NAMALWA (cell line): ENCODE data around the gene IMMP2L.
"Not testable (repeated sequence)": the region's sequence is repeated elsewhere in the genome, so short reads cannot be mapped to it uniquely, and the experiment has no call there.

Experiments
- DNase-seq: peaks from one replicate; pipeline ENCODE4 v3.0.0-alpha.2; 2015; ENCODE audit warnings: low spot score

IMMP2L gene

GRCh38 chr7:110987127-110987693 is 575.1 kb downstream of the IMMP2L start:
- no peak for DNase-seq

- no peak for DNase-seq
These were observed 578.4 kb downstream of the IMMP2L start for GRCh38 chr7:110983822-110984456.

GRCh38 chr7:110977127-110977737 is 585.1 kb downstream of the IMMP2L start:
- no peak for DNase-seq

- DNase-seq, result no peak
These were observed 586.8 kb downstream of the IMMP2L start for GRCh38 chr7:110975486-110975885.

- DNase-seq, result no peak
These were observed 587.9 kb downstream of the IMMP2L start for GRCh38 chr7:110974441-110974840.

GRCh38 chr7:110973196-110973990 is 588.9 kb downstream of the IMMP2L start:
- DNase-seq, result no peak

GRCh38 chr7:110964775-110965174 is 597.5 kb downstream of the IMMP2L start:
- no peak for DNase-seq

- no peak for DNase-seq
These were observed 599.5 kb downstream of the IMMP2L start for GRCh38 chr7:110962826-110963225.

GRCh38 chr7:110962374-110962773 is 599.9 kb downstream of the IMMP2L start:
- no peak for DNase-seq

GRCh38 chr7:110960811-110961210 is 601.5 kb downstream of the IMMP2L start:
- DNase-seq, result no peak

GRCh38 chr7:110948280-110948679 is 614.0 kb downstream of the IMMP2L start:
- no peak for DNase-seq

GRCh38 chr7:110947408-110947807 is 614.9 kb downstream of the IMMP2L start:
- DNase-seq, result no peak

- DNase-seq, result no peak
These were observed 617.2 kb downstream of the IMMP2L start for GRCh38 chr7:110944966-110945644.

- no peak for DNase-seq
These were observed 617.8 kb downstream of the IMMP2L start for GRCh38 chr7:110944448-110944847.

- DNase-seq, result no peak
These were observed 618.5 kb downstream of the IMMP2L start for GRCh38 chr7:110943701-110944345.

GRCh38 chr7:110941385-110941784 is 620.9 kb downstream of the IMMP2L start:
- no peak for DNase-seq

- DNase-seq, result no peak
These were observed 621.5 kb downstream of the IMMP2L start for GRCh38 chr7:110940756-110941155.

GRCh38 chr7:110938165-110938564 is 624.1 kb downstream of the IMMP2L start:
- DNase-seq, result no peak

- DNase-seq, result not testable (repeated sequence)
These were observed 625.6 kb downstream of the IMMP2L start for GRCh38 chr7:110936665-110937064.

GRCh38 chr7:110929480-110930249 is 632.6 kb downstream of the IMMP2L start:
- DNase-seq, result no peak

GRCh38 chr7:110922906-110923305 is 639.4 kb downstream of the IMMP2L start:
- no peak for DNase-seq
